GM18519 (cell line): ENCODE results near the gene CCDC188.

Source experiments
- ATAC-seq: cut with Tn5 transposase; IDR thresholded peaks from one replicate; pipeline ENCODE4 v1.9.1; 2021; ENCODE audit warnings: mild to moderate bottlenecking, moderate library complexity; ENCODE audit not compliant: unreplicated experiment, low FRiP score

The CCDC188 gene

GRCh38 chr22:20150381-20151275, at the start of gene CCDC188:
TSS of gene CCDC188 (minus strand) at chr22:20151055. CDS start at chr22:20150986, 69 bp downstream.
- no peak for ATAC-seq

DNA sequence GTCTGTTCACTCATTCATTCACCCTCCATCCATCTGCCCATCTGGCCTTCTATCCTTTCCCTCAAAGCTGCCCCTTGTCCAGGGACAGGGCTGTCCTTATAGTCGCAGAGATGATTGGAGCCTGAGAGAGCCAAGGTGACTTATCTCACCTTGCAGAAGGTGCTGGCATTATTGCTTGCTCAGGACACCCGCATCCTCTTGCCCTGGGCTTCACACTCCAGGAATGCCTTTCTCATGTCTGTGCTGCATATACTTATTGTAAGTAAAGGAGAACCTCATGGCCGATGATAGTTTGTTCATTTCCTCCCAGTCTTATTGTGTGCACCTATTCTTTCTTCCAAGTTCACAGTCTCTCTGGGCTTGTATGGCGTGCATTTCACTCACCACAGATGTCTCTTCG, 49.1 kb upstream of the CCDC188 start:
- no peak for ATAC-seq

- no peak for ATAC-seq
Observed at GRCh38 chr22:20199413-20199842, 48.6 kb upstream of the CCDC188 start.

DNA sequence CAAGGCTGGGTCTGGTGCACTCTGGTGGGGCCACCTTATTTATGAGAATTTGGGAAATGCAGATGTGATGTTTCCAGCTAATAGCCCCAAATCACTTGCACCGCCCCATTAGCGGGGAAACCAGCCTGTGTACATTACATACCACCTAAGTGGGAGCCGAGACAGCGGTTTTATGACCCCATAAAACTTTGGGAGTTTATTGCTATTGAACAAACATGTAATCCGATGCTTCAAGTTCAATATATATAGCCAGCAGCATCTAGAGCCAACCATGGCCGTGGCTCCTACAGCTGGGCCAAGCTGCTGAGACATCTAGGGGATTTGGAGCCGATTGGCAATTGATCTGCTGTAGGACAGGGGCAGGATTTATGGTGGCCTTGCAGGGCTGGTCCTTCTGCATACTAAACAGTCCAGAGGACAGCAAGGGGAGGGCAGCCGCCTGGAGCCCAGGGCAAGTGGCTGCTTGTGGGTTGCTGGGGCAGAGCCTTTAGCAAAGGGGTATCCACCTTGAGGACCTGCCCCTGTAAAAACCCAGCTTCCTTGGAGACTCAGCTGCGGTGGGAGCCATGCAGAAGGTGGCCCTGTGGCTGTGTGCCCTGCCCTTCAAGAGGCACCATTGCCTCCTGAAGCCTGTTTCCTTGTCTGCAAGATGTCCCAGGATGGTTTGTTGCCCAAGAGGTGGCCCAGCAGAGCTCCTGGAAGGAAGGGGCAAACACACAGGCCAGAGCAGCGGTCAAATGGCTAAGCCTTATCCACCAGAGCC, 47.9 kb upstream of the CCDC188 start:
- ATAC-seq = no peak

- no peak for ATAC-seq
Observed at GRCh38 chr22:20197407-20198030, 46.7 kb upstream of the CCDC188 start.

DNA sequence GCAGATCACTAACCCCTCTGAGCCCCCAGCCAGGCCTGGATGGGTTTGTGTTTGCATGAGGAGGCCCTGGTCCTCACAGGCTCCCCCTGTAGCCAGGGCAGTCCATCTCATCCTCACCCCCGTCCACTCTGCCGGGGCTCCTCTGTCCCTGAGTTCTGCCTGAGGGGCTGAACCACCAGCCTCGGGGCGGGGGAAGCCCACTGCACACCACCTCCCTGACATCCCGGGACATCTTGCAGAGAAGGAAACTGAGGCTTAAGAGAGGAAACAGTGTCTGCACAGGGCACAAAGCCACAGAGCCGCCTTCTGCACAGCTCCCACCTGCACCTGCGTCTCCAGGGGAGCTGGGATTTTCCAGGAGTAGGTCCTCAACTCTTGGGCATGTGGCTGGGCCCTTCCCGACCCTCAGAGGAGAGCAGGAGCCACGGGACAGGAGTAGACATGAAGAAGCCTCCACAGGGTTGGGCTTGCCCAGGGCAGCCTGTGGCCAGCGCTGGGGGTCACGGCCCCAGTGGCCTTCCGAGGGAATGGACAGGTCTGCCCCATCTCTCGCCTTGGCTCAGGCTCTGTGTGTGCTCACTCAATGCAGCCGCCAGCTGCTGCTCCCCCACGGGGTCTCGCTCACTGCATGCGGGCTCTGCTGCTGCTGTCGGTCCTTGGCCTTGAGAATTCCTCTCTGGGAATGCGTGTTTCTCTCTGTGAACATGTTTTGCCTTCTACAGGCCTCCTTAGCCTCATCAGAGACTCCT, 45.4 kb upstream of the CCDC188 start:
- no peak for ATAC-seq

DNA sequence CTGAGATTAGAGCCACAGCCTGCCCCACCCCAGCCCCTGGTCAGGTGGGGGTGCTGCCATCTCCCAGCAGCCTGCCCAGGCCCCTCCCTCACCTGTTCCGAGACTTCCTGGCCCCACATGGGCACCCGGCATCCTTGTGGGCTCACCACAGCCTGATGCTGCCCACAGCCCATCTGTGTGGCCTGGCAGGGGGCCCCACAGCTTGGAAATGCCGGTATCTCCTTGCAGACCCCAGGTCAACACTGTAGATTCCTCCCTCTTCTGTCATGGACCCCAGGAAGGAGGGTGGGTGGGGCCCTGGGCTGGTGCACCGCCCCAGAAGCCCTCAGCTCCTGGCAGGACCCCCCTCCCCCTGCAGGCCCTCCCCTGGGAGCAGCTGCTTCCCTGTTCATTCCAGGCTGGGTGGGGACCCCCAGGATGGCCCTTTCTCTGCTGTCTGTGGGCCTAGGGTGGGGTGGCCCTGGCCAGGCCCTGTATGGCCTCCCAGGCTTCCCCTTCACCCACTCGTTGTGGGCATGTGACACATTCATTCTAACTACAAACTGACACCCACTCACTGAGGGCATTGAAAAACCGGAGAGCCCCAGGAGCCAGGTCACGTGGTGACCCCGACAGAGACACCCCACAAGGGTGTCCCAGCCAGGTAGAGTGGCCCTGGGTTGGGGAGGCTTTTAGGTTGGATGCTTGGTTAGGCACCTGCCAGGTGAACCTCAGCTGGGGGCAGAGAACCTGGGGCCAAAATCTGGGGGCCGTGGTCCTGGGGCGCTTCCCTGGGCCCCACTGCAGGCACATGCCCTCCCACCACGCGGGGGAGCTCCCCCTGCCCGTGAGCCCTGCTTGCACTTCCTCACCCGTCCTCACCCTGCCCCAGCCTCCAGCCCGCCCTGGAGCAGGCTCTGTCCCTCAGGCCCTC, 44.1 kb upstream of the CCDC188 start:
- ATAC-seq = no peak

DNA sequence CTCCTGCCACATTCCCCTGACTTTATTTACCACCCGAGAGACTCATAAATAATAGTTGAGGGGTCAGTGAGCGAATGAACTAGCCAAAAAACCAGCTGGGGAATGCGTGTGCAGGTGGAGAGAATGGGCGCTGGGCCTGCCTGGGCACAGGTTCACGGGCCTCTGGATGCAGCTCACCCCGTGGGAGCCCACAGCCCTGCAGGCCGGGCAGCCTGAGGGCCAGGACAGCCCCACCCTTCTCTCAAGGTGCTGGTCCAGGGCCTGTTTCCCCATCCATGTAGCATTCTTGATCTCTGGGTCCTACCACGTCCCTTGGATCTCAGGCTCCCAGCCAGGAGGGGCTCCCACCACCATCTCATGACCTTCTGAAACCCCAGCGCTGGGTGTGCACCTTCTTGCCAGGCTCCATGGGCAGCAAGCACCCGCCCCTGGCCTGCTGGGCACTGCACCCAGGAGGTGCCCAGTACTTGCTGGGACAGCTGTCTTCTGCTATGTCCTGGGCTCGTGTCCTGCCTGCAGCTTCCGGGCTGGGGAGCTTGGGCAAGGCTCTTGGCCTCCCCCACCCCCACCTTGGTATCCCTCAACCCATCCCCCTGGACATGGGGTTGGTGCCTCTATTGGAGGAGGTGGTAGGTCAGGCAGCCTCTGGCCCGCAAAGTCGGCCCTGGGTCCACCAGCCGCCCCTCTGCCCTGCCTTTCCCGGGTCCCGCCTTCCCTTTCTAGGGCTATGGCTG, 43.1 kb upstream of the CCDC188 start:
- ATAC-seq = no peak

DNA sequence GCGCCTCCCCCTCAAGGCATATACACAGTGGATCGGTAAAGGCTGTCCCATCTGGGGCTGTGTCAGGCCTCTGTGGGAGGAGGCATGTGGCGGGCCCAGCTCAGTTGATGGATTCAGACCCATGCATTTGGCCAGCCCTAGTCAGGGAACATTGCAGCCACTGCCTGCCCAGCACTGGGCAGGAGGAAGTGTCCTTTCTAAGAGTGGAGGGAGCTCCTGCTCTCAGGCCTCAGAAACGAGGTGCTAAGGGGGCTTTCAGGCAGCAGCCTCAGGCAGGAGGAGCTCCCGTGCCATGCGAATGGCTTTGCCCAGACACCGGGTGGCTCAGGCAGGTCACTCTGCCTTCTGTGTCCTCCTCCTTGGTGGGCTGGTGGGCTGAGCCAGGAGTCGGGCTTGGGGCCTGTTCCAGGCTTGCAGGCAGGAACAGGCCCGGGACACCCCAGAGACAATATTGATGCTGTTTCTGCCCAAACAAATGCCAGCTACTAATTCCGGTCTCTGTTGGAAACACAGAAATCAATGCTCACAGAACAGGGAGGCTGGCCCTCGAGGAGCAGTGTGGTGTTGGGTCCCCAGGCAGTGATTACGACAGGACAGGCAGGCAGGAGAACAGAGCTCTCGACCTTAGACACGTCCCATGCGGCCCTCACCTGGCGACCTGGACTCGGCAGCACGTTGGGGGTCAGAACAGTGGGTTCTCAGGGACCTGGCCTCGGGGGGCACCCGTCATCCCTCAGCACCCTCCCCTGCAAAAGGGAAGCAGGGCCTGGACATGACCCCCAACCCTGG, 42.3 kb upstream of the CCDC188 start:
- no peak for ATAC-seq

DNA sequence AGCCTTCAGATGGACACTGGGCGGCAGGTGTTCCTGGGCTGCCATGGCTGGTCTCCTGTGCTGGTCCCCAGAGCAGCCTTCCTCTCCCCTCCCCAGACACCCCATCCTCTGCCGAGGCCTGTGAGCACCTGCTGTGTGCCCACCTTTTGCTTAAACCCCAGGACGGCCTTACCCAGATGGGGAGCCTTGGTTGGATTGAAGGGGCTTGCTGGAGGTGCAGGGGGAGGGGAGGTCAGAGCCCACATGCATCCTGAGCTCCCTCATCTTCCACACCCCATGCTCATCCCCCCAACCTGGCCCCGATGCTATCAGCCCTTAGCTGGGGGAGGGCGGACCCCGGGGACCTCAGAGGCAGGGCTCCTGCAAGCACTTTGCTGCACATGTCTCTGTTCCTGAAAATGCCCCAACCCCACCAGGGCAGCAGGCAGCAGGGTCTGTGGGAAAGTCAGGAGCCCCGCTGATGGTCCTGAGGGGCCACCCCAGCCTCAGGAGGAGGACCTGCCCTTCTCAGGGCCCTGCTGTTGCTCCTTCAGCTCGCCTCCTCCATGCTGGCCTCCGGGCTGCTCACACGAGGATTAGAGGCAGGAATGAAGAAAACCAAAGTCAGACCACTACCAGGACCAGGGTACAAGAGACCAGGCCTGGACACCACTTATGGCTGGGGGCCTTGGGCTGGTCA, 41.6 kb upstream of the CCDC188 start:
- no peak for ATAC-seq

- no peak for ATAC-seq
Observed at GRCh38 chr22:20191803-20192202, 40.9 kb upstream of the CCDC188 start.

GRCh38 chr22:20191000-20191515, 40.2 kb upstream of the CCDC188 start:
- no peak for ATAC-seq

- ATAC-seq = no peak
Observed at GRCh38 chr22:20188567-20188877, 37.7 kb upstream of the CCDC188 start.

DNA sequence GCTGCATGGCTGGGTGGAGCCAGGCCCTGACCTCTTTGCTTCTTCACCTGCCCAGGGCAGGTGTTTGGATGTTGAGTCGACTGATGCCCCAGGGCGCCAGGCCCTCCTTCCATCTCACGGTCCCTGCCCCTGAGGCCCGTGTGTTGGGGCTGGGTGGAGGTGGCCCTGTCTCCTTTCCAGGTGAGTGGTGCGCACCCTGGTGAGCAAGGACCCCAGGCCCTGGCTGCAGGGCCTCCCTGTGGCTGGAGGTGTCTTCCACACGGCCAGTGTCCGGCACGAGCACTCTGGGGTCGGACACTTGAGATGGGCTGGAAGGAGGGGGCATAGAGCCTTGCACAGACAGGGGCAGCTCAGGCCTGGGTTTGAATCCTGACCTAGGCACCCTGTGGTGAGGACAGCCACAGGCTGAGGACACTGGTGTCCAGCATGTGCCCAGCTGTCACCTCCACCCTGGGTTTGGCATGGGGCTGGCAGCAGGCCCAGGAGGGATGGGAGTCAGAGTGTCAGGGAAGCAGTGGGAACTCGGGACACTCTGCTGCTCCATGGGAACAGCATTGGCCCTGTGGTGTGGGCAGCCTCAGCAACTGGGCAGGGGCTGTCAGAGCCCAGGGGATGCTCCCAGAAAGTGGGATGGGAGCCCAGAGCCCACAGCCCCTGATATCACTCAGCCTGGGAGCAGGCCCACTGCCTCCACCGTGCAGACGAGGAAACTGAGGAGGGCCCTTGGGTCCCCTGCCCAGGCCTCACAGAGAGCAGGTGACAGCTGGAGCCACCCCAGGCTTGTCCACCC, 37.1 kb upstream of the CCDC188 start:
- no peak for ATAC-seq

GRCh38 chr22:20186871-20187546, 36.2 kb upstream of the CCDC188 start:
- ATAC-seq = no peak
